ENCODE measurements around the gene MAPK14. TPM values are rescaled to one million over a fixed set of nuclear protein-coding genes. Genes with fewer than 3 reads are reported as not detected.

The MAPK14 gene
- total and polyA plus RNA-seq, 2 experiments from 2014 or later = 26.8 to 45.0 TPM

- H2AFZ ChIP-seq = peak overlapping the region; percentile 17; the same call in 1 of the 2 replicates
- WGBS, 2 experiments (ENCODE audit: low coverage in 1 of 2, low lambda C conversion rate in 2 of 2, missing lambda C conversion rate in 2 of 2) = 13% methylated on average over 9 of the region's 9 CpGs
Observed at GRCh38 chr6:36094753-36095496, 67.3 kb downstream of the MAPK14 start.

DNA sequence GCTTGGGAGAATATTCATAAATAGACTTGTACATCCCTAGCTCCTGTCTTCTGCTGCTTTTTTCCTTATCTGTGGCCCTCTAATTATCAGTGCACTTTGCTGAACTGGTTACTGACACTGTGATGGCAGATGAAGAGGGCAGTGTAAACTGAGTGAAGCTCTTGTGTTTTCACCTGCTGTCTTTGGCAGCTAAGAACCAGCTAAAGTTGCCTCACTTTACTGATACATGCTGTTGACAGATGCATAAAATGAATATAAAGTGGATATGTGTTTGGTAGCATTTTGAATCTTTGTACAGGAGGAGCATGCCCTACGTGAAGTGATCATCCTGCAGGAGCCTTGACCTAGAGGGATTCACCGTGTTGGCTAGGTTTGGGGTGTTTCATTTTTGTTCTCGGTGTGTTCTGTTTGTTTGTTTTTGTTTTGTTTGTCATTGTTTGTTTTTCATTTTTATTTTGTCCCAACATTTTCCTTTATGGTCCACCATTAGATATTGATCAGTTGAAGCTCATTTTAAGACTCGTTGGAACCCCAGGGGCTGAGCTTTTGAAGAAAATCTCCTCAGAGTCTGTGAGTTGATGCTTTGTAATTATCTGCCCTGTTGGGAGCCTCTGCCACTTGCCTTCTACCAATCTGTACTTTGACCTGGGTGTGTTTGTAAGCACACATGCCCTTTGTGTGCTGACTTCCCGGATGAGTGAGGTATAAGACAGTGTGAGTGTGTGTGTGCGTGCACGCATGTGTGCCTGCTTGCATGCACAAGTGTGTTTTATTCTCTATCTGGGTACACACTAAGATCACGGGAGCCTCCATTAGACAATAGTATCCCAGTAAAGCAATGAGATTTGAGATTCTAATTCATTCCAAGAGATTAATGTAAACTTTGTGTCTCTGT is 68.1 kb downstream of the MAPK14 start:
- Histone ChIP-seq H2AFZ (no peak overlapping the region), H3K36me3 (ENCODE audit: low read depth) (peaks cover 5% of the 10 kb centered on the region), H3K4me1 (ENCODE audit: insufficient read depth) (peaks cover 7% of the 10 kb centered on the region), H3F3A (ENCODE audit: insufficient read depth) (peaks cover 28% of the 10 kb centered on the region), H3K9me2 (ENCODE audit: insufficient read depth) (no peaks in the 10 kb centered on the region), H4K20me1 (ENCODE audit: insufficient read depth) (no peaks in the 10 kb centered on the region), H3K27me3 (replicated peaks; ENCODE audit: insufficient read depth) (no peaks in the 10 kb centered on the region), H3K4me2 (ENCODE audit: unreplicated experiment) (no peak overlapping the region), H3K27ac (no peak overlapping the region), H3K79me2 (ENCODE audit: insufficient read depth) (peaks cover 3% of the 10 kb centered on the region; the same call in 1 of the 2 replicates), H3K9me3 (ENCODE audit: low read depth) (no peaks in the 10 kb centered on the region), H3K9ac (no peak overlapping the region), H3K4me3 (no peak overlapping the region)
- no peak for DNase-seq
- in situ Hi-C loops (cut with MboI) = no loop called here
- WGBS, 2 experiments (ENCODE audit: low coverage in 1 of 2, low lambda C conversion rate in 2 of 2, missing lambda C conversion rate in 2 of 2) = 80 to 85% methylated on average over 8 of the region's 8 CpGs
- no peak for TF ChIP-seq EZH2 (IDR thresholded peaks at IDR 0.05; ENCODE audit: insufficient read depth, poor library complexity, severe bottlenecking)

More at GRCh38 chr6:36094753-36095496, 67.3 kb downstream of the MAPK14 start:
- DNase-seq = peak; percentile 83
- Histone ChIP-seq H3K4me3 (no peak overlapping the region), H3K79me2 (ENCODE audit: insufficient read depth) (0 out of 2 replicates have a peak, but pooled peaks cover 3% of the 10 kb centered on the region), H3K27me3 (replicated peaks; ENCODE audit: insufficient read depth) (no peaks in the 10 kb centered on the region), H3K9ac (peak overlapping the region; percentile 36; the same call in 1 of the 2 replicates), H3K9me2 (ENCODE audit: insufficient read depth) (no peaks in the 10 kb centered on the region), H4K20me1 (ENCODE audit: insufficient read depth) (no peaks in the 10 kb centered on the region), H3F3A (ENCODE audit: insufficient read depth) (peaks cover 28% of the 10 kb centered on the region), H3K4me2 (ENCODE audit: unreplicated experiment) (peak overlapping the region; percentile 50), H3K36me3 (ENCODE audit: low read depth) (peaks cover 5% of the 10 kb centered on the region; the same call in 1 of the 2 replicates), H3K9me3 (ENCODE audit: low read depth) (no peaks in the 10 kb centered on the region), H3K27ac (peak overlapping the region; percentile 34; the same call in 1 of the 2 replicates), H3K4me1 (ENCODE audit: insufficient read depth) (peaks cover 7% of the 10 kb centered on the region)
- in situ Hi-C loops (cut with MboI) = no loop called here
- no peak for TF ChIP-seq EZH2 (IDR thresholded peaks at IDR 0.05; ENCODE audit: insufficient read depth, poor library complexity, severe bottlenecking)
- TF ChIP-seq EZH2phosphoT487 (IDR thresholded peaks at IDR 0.05; ENCODE audit: insufficient read depth, low read depth) = no peak

- 84 to 89% methylated on average over 3 of the region's 3 CpGs for WGBS, 2 experiments (ENCODE audit: low coverage in 1 of 2, low lambda C conversion rate in 2 of 2, missing lambda C conversion rate in 2 of 2)
- Histone ChIP-seq H3K4me1 (ENCODE audit: insufficient read depth) (peaks cover 7% of the 10 kb centered on the region), H3K27ac (no peak overlapping the region), H4K20me1 (ENCODE audit: insufficient read depth) (no peaks in the 10 kb centered on the region), H3K9me3 (ENCODE audit: low read depth) (no peaks in the 10 kb centered on the region), H3K9ac (no peak overlapping the region), H2AFZ (no peak overlapping the region), H3K4me3 (no peak overlapping the region), H3K79me2 (ENCODE audit: insufficient read depth) (peaks cover 3% of the 10 kb centered on the region; the same call in 1 of the 2 replicates), H3F3A (ENCODE audit: insufficient read depth) (peaks cover 9% of the 10 kb centered on the region; the same call in 1 of the 2 replicates), H3K27me3 (replicated peaks; ENCODE audit: insufficient read depth) (no peaks in the 10 kb centered on the region), H3K4me2 (ENCODE audit: unreplicated experiment) (no peak overlapping the region), H3K36me3 (ENCODE audit: low read depth) (peaks cover 15% of the 10 kb centered on the region), H3K9me2 (ENCODE audit: insufficient read depth) (no peaks in the 10 kb centered on the region)
- no peak for TF ChIP-seq EZH2phosphoT487 (IDR thresholded peaks at IDR 0.05; ENCODE audit: insufficient read depth, low read depth)
- TF ChIP-seq EZH2 (IDR thresholded peaks at IDR 0.05; ENCODE audit: insufficient read depth, poor library complexity, severe bottlenecking) = no peak
- DNase-seq = no peak
- in situ Hi-C loops (cut with MboI) = no loop called here
Observed at GRCh38 chr6:36098253-36098919, 70.8 kb downstream of the MAPK14 start.

All from GM23248 (cell line).